HG03064 (cell line): ENCODE results near the gene ARL6.
"Not testable (repeated sequence)": the region's sequence is repeated elsewhere in the genome, so short reads cannot be mapped to it uniquely, and the experiment has no call there.

Source experiments
- ATAC-seq: cut with Tn5 transposase; IDR thresholded peaks from one replicate; pipeline ENCODE4 v1.9.1; 2021; ENCODE audit warnings: low read depth; ENCODE audit not compliant: unreplicated experiment

Gene ARL6

DNA sequence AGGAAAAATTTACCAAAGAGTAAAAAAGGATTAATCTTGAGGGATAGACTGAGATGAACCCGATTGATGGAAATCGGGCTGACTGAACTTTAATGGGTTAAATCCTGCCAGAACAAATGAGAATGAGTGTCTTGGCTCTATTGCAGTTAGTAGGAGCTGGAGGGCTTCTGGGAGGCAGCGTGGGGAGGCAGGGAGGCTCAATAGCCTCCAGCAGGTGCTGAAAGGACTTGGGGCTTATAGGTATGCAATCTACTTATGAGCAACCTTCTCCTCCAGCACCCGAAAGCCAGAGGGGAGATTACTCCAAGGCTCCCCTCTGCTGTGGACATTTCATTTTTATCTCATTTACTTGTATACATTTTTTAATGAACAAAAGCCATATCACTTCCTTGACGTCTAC lies 56.2 kb downstream of the ARL6 start:
- no peak for ATAC-seq

DNA sequence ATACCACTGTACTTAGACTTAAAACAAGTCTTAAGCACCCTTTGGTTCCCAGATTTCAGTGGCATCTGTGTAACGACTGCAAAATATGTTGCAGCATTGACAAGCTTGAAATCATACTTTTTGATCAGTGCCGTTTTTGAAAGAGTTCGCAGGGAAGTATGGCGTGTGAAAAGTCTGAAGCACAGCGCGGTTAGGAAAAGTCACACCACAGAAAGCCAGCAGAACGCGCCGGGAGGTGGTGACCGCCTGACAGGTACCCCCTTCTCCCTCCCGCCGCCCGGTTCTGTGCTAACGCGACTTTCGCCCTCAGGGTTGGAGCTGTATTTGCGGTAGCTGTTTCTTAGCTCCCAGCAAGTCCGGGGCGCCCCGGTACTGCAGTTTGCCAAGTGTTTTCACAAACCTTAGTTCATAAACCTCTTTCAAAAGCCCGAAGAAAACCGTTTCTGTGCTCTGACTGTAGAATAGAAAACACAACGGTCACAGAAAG lies 56.8 kb downstream of the ARL6 start:
- ATAC-seq, result peak; percentile 52

DNA sequence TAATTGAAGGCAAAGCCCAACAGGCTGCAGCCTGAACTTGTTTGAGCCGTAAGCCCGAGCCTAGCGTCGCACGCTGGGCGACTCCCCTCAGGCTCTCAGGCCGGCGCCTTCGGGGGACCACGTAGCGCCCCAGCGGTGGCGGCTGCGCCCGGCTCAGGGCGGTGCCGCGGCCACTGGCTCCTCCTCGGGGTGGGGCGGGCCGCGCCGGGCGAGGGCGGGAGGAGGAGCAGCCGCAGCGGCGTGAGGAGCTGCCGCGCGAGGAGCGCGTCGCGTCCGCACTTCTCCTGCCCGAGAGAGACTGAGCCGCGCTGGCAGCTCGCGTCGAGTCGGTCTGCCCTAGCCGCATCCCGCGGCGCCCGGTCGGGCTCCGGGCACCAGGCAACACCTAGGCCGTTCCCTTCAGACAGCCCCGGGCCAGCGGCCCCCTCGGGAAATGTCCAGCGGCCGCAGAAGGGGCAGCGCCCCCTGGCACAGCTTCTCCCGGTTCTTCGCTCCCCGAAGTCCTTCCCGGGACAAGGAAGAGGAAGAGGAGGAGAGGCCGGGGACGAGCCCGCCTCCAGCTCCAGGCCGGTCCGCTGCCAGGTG lies 57.3 kb downstream of the ARL6 start, which contains the start of gene CRYBG3:
Gene CRYBG3, plus strand, starts transcription at position 238 of the 585 bp plus-strand sequence. Its CDS starts 196 bp downstream, at position 434.
- ATAC-seq, result peak; percentile 99

DNA sequence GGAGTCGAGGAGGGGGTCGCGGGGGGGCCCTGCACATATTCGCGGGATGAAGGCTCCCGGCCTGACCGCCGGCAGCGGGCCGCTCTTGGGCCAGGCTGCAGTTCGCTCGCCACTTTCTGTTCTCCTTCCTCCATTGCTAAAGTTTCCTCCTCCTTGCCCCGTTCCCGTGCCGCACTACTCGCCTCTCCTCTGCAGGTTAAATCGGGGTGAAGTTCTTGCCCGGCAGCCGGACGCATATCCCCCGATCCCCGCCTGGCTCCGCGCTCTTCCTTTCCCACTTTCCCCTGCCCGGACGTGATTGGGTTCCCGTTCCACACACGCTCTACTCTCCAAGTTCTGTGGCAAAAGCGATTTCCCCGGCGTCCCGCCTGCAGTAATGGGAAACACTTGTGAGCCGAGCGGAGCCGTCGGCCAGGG lies 57.8 kb downstream of the ARL6 start:
- ATAC-seq, result peak; percentile 23

DNA sequence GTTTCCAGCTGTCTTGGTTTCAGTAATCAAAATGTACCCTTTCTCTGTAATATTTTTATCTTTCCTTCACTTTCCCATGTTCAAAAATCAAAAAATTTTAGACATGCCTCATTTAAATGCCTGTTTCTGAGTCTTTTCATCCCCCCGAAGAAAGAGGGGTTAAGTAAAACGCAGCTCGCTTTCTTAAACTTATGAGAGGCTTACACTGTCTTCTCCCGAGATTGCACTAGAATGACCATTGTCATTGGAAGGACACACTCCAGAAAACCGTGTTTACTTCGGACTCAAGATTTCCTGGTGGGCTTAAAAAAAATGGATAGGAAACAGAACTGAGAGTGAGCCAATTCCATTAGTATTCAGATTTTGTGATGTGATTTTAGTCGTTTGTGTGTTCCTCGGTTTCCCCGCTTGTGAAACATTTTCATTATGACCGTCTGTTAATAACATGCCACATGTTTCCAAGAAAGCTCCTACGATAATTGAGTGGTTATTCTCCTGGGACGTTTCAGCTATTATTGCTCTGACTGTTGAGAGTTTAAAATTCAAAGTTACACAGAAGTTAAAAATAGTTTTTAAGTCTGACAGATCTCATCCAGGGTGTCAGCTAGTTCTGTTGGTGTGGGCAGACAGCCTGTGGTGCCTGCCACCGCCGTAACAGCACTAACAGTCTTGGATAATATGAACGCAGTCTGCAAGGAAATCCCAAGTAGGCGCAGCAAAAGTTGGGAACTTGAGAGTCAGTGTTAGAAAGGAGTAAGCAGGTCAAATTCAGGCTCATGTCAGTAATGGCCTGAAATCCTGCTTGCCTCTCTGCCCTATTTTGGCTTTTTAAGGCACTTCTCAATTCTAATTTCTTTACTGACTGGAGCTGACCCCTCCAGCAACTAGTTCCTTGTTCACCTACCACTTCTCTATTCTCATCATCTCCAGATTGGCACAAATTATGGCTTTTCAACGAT lies 58.8 kb downstream of the ARL6 start:
- no peak for ATAC-seq

DNA sequence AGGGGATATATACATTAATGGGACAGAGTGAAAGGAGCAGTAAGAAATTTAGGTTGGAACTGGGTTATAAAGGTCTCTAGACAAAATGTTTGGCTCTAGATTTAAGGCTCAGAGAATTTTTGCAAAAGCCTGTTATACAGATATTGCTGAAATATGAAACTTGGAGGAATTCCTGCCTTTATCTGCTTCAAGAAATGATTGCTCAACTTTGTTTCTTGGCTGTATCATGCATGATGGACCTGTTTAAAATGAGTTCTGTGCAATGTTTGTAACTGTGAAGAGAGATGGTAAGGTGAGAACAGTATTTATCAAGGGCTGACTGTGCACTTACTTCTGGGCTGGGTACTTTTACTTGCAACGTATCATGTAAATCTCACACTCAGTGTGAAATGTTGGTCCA lies 60.5 kb downstream of the ARL6 start:
- ATAC-seq, result no peak

DNA sequence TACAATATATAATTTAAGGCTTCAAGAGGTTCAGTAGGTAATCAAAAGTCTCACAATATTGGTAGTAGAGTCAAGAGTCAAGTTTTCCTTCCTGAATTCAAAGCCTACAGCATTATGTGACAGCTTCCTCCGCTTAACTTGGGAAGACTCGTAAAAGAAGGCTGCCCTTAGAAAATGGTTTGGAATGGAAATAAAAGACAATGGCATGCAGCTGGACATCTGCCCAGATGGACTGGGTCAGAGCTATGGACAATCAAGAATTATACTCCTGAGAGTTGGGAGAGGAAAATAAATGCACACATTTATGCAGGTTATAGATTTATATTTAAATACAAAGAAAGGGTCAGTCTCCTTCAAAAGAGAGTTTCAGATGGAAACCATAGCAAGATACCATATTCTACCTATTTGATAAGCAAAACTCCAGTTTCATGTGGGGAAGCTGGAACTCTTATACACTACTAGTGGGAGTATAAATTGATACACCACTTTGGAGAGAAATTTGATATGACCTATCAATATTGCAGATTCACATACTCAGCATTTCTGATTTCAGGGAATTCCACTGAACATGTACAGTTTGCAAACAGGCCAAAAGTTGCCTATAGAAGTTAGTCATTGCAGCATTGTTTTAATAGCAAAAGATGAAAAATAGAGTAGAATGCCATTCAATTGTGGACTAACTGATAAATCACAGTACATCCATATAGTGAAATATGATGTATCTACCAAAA lies 63.3 kb downstream of the ARL6 start:
- ATAC-seq, result no peak

DNA sequence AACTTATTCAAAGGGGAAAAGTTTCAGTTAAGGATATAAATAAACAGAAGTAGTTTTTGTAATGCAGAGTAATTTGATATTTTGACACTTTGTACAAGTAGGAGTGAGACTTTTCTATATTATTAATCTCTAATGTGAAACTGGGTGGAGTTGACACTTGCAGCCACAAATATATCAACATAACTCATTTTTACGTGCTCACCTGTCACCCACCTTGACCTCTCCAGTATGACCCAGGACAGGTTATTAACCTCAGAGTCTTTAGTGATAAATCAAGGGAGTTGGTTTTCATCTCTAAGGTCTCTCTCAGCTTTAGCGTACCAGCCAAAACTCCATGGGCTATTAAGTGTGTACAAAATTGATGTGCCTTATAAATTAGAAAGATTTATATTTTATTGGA lies 64.6 kb downstream of the ARL6 start:
- ATAC-seq, result no peak

DNA sequence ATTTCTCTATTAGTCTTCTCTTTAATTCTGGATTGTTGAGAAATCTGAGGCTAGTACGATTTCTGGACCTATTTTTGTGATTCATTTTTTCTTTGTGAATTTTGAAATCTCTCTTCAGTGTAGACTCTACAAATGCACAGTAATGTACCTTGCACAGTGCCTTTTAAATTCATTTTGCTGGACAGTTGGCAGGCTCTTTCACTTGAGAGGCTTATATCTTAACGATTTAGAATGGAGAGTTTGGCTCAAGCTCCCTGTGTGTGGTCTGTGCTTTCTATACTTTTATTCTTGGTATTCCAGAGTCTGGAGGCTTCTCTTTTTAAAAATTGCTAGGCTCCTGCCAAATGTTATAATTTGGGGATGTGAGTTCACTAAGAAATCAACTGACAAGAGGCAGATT lies 66.1 kb downstream of the ARL6 start:
- ATAC-seq, result no peak

DNA sequence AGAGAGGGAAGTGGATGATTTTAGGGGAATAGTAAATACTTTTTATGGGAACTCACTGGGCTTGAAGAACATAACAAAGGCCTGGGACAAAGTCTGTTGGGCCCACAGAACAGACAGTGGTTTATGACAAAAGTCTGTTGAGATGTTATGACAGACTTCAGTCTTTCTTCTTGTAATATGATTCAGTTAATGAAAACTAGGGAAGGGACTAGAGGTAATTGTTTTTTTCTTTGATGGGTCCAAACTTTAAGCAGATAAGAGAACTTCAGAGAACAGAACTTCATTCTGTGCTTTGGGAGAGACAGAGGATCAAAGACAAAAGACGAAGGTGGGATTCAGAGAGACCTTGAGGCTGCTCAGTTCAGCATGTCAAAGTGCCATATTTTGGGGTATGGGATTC lies 66.6 kb downstream of the ARL6 start:
- no peak for ATAC-seq

DNA sequence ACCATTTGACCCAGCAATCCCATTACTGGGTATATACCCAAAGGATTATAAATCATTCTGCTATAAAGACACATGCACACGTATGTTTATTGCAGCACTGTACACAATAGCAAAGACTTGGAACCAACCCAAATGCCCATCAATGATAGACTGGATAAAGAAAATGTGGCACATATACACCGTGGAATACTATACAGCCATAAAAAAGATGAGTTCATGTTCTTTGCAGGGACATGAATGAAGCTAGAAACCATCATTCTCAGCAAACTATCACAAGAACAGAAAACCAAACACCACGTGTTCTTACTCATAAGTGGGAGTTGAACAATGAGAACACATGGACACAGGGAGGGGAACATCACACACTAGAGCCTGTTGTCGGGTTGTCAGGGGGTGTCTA lies 68.6 kb downstream of the ARL6 start:
- ATAC-seq, result not testable (repeated sequence)

DNA sequence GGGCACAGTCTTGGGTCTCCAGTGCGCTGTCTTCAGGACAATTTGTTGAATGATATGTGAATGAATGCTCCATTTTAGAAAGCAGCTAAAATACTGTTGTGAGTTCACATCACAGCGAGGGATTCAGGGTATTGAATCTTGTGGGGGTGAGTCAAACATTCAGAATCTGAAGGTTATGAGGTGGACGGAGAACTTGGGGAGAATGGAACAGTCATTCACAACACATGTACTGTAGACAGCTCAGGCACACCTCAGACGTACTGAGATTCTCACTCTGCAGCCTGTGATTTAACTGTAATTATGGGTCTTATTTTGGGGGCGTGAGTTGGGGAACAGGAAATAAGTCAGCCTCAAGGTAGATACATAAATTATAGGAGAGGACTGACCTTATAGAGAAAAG lies 71.2 kb downstream of the ARL6 start:
- no peak for ATAC-seq

DNA sequence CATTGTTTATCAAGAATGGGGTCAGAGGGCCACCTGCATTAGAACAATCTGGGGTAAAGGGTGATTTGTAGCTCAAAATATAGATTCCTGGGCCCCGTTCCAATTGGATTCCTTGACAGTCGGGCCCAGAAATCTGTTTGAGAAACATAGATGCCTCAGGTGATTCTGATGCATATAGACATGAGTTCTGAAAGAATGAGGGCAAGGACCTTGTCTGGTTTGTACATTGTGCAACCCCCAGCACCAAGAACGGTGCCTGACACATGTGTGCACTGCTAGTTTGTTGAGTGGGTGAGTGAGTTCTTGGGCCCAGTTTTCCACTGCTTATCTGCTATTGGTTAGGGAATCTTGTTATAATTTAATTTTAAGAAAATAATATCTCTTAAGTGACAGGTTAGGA lies 73.8 kb downstream of the ARL6 start:
- ATAC-seq, result no peak

DNA sequence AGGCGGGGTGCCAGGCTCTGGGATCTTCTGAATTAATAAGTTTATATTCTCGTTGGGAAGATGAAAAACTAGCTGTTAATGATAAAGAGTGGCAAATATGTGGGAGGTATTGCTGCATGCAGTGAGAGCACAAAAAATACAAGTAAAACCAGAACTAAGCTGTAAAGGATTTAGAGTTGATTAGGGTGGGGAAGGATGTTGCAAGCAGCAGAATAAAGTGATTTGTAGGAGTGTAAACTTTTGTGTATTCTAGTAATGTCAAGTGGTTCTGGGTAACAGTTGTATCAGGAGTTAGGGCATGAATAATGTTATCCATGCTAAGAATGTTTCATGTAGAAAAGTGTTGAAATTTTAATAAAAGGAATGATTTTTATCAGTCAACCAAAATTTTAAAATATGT lies 75.4 kb downstream of the ARL6 start:
- no peak for ATAC-seq

DNA sequence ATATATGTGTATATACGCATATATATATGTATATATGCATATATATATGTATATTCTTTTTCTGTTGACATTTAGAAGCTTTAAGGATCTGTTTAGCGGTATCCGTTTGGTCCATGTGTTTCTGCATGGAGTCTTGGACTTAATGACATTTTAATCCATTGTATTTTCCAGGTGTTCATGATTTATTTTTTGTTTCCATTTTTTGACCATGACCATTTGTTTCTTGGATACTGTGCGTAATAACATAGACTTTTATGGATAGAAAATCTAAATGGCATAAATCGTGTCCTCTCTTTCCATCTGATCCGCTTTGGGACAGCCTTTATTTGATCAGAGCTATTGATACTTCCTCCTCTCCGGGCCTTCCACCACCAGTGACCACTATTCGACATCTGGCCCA lies 76.7 kb downstream of the ARL6 start:
- ATAC-seq, result no peak

DNA sequence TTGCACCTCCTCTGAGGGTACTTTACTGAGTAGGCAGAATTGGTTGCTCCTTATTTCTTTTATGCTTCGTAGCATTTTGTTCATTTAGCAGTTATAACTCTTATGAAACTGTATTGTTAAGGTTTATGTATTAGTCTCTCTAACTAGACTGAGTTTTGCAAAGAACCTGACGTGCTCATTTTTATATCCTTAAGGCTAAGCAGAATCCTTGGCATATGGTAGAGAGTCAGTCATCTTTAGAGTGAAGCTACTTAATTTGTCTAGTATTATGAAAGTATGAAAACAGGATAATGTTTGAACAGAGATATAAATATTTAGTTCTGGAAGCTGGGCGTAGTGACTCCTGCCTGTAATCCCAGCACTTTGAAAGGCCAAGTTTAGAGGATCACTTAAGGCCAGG lies 77.4 kb downstream of the ARL6 start:
- no peak for ATAC-seq

DNA sequence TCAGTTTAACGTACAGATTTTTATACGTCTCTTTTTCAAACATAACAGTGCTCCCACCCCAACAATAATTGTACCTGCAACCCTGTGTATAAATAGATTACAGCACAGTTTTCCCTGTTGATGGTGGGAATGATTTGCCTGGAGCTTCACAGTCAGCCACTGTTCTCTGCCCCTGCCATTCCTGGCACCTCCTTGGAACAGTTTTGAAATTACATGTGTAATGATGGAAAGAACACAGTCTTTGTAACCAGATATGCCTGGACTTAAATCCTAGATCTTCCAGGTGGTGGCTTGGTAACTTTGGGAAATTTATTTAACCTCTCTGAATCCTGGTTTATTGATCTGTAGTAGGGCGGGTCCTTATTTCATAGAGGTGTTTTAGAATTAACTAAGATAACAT lies 84.2 kb downstream of the ARL6 start:
- no peak for ATAC-seq
